Type B pancreatic cell (in vitro differentiated cells): ENCODE results near the gene CCDC149. TPM values are rescaled to one million over a fixed set of nuclear protein-coding genes. Genes with fewer than 3 reads are reported as not detected.

Experiments
- DNase-seq: peaks from one replicate; pipeline ENCODE4 v3.0.0; 2021; ENCODE audit warnings: mixed read lengths; ENCODE audit not compliant: unreplicated experiment; ENCODE audit errors: extremely low spot score
- H3K27ac Mint-ChIP-seq: 2 replicates; pipeline ENCODE4 v1.8.0; 2021; ENCODE audit warnings: mild to moderate bottlenecking, mixed read lengths
- H3K27me3 Mint-ChIP-seq: 2 replicates; pipeline ENCODE4 v1.8.0; 2021; ENCODE audit warnings: mixed read lengths
- H3K36me3 Mint-ChIP-seq: 2 replicates; pipeline ENCODE4 v1.8.0; 2021; ENCODE audit warnings: mixed read lengths
- H3K4me1 Mint-ChIP-seq: one replicate; pipeline ENCODE4 v1.8.0; 2021; ENCODE audit warnings: mixed read lengths; ENCODE audit not compliant: unreplicated experiment
- H3K4me3 Mint-ChIP-seq: 2 replicates; pipeline ENCODE4 v1.8.0; 2021; ENCODE audit warnings: mild to moderate bottlenecking, mixed read lengths
- H3K9me3 Mint-ChIP-seq: 2 replicates; pipeline ENCODE4 v1.8.0; 2021; ENCODE audit warnings: mixed read lengths
- CTCF ChIP-seq: fragments of 200-600 bp; sonication (generic); conservative IDR thresholded peaks from 2 replicates; pipeline ENCODE4 v1.5.0; 2021; ENCODE audit warnings: antibody characterized with exemption, mild to moderate bottlenecking
- total RNA-seq: library from RNA; stranded (reverse); gene quantifications from 2 replicates; pipeline ENCODE4 v1.2.1, GENCODE V29; 2021; ENCODE audit warnings: low replicate concordance

Gene CCDC149
- total RNA-seq, 1 donor from 2014 or later = 8.8 TPM

- Mint-ChIP-seq H3K27ac (peak overlapping the region; percentile 17), H3K4me3 (peak overlapping the region; percentile 75), H3K27me3 (peaks cover 51% of the 10 kb centered on the region), H3K4me1 (peaks cover 20% of the 10 kb centered on the region), H3K36me3 (no peaks in the 10 kb centered on the region), H3K9me3 (peaks cover 5% of the 10 kb centered on the region)
- TF ChIP-seq CTCF = no peak
- no peak for DNase-seq
Measured at GRCh38 chr4:24795666-24796381, 117.0 kb downstream of the CCDC149 start.

- peaks cover 5% of the 10 kb centered on the region for H3K9me3 Mint-ChIP-seq
Measured at GRCh38 chr4:24794916-24795665, 117.8 kb downstream of the CCDC149 start, which contains the start of gene SOD3. SOD3 (plus strand) TSS chr4:24795573; CDS start chr4:24799522, 3,949 bp downstream.

GRCh38 chr4:24794480-24794879, 118.4 kb downstream of the CCDC149 start:
- no peak overlapping the region for H3K4me3 Mint-ChIP-seq
- H3K9me3 Mint-ChIP-seq = peaks cover 5% of the 10 kb centered on the region
- H3K36me3 Mint-ChIP-seq = no peaks in the 10 kb centered on the region
- no peak overlapping the region for H3K27ac Mint-ChIP-seq
- H3K27me3 Mint-ChIP-seq = peaks cover 47% of the 10 kb centered on the region
- TF ChIP-seq CTCF = no peak
- peaks cover 17% of the 10 kb centered on the region for H3K4me1 Mint-ChIP-seq
- no peak for DNase-seq

More at GRCh38 chr4:24794916-24795665, 117.8 kb downstream of the CCDC149 start, which contains the start of gene SOD3:
- Mint-ChIP-seq H3K27me3 (peaks cover 47% of the 10 kb centered on the region), H3K4me3 (peak within 1 kb of the TSS; percentile 75), H3K4me1 (peaks cover 17% of the 10 kb centered on the region), H3K36me3 (no peaks in the 10 kb centered on the region), H3K27ac (peak within 1 kb of the TSS; percentile 17)
- no peak for DNase-seq
- no peak for TF ChIP-seq CTCF

- Mint-ChIP-seq H3K36me3 (no peaks in the 10 kb centered on the region), H3K4me3 (no peak overlapping the region), H3K4me1 (peaks cover 17% of the 10 kb centered on the region), H3K9me3 (peaks cover 5% of the 10 kb centered on the region), H3K27ac (no peak overlapping the region), H3K27me3 (peaks cover 42% of the 10 kb centered on the region)
- DNase-seq = no peak
- TF ChIP-seq CTCF = no peak
Measured at GRCh38 chr4:24794051-24794450, 118.8 kb downstream of the CCDC149 start.

- H3K27ac Mint-ChIP-seq = no peak overlapping the region
- H3K27me3 Mint-ChIP-seq = peaks cover 36% of the 10 kb centered on the region
- H3K4me1 Mint-ChIP-seq = peaks cover 17% of the 10 kb centered on the region
- no peaks in the 10 kb centered on the region for H3K36me3 Mint-ChIP-seq
- peaks cover 5% of the 10 kb centered on the region for H3K9me3 Mint-ChIP-seq
- no peak for DNase-seq
- TF ChIP-seq CTCF = peak; percentile 50
- peak overlapping the region; percentile 55 for H3K4me3 Mint-ChIP-seq
Measured at GRCh38 chr4:24793219-24794005, 119.4 kb downstream of the CCDC149 start.
